ENCODE measurements around the gene BRINP2.

BRINP2 gene

GRCh38 chr1:177249231-177249630 lies 78.5 kb downstream of the BRINP2 start:
- no peaks in the 10 kb centered on the region for H3K9me3 ChIP-seq (ENCODE audit: insufficient read depth, low read depth, low read length)
- H3K27ac ChIP-seq (ENCODE audit: low read depth, low read length), result no peak overlapping the region
- no peak overlapping the region for H3K9ac ChIP-seq (ENCODE audit: low read depth, low read length)
- 0 out of 2 replicates have a peak, but pooled peaks cover 7% of the 10 kb centered on the region for H3K4me1 ChIP-seq (ENCODE audit: insufficient read depth, low read length)
- no peaks in the 10 kb centered on the region for H3K36me3 ChIP-seq (ENCODE audit: insufficient read depth, low read length)
- no peak overlapping the region for H3K4me3 ChIP-seq (ENCODE audit: low read length)
- no peaks in the 10 kb centered on the region for H3K27me3 ChIP-seq (ENCODE audit: insufficient read depth, low read length)

DNA sequence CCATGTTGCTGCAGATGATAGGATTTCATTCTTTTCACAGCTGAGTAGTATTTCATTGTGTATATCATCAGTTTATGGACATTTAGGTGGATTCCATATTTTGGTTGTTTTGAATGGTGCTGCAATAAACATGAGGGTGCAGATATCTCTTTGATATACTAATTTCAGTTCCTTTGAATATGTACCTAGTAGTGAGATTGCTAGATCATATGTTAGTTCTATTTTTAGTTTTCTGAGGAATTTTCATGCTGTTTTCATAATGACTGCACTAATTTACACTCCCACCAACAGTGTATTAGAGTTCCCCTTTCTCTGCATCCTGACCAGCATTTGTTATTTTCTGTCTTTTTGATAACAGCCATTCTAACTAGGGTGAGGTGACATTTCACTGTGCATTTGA lies 82.1 kb downstream of the BRINP2 start:
- H3K4me1 ChIP-seq (ENCODE audit: insufficient read depth, low read length), result 0 out of 2 replicates have a peak, but pooled peaks cover 4% of the 10 kb centered on the region
- H3K9me3 ChIP-seq (ENCODE audit: insufficient read depth, low read depth, low read length), result no peaks in the 10 kb centered on the region
- H3K27ac ChIP-seq (ENCODE audit: low read depth, low read length), result no peak overlapping the region
- H3K36me3 ChIP-seq (ENCODE audit: insufficient read depth, low read length), result no peaks in the 10 kb centered on the region
- no peak overlapping the region for H3K4me3 ChIP-seq (ENCODE audit: low read length)
- no peaks in the 10 kb centered on the region for H3K27me3 ChIP-seq (ENCODE audit: insufficient read depth, low read length)
- H3K9ac ChIP-seq (ENCODE audit: low read depth, low read length), result no peak overlapping the region

DNA sequence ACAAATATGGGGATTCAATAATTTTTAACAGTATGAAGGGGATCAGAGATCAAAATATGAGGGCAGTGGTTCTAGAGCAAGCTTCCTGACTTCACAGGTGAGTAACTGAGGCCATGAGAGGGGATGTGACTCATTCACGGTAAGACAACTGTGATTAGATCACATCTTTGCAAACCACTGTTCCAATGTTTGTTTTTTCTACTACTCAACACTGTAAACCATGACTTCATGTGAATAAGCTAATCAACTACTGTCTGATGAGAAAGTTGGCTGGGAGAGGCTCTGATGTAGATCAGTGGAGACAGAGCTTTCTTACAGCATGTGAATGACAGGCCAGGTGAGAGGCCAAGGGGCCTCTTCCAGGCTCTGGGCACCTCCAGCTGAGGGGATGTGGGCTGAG lies 84.7 kb downstream of the BRINP2 start:
- H3K27ac ChIP-seq (ENCODE audit: low read depth, low read length), result no peak overlapping the region
- no peaks in the 10 kb centered on the region for H3K9me3 ChIP-seq (ENCODE audit: insufficient read depth, low read depth, low read length)
- WGBS, result 100% methylated on average over 1 of the region's 1 CpG
- H3K9ac ChIP-seq (ENCODE audit: low read depth, low read length), result no peak overlapping the region
- no peak overlapping the region for H3K4me3 ChIP-seq (ENCODE audit: low read length)
- H3K36me3 ChIP-seq (ENCODE audit: insufficient read depth, low read length), result no peaks in the 10 kb centered on the region
- no peaks in the 10 kb centered on the region for H3K27me3 ChIP-seq (ENCODE audit: insufficient read depth, low read length)
- no peaks in the 10 kb centered on the region for H3K4me1 ChIP-seq (ENCODE audit: insufficient read depth, low read length)

DNA sequence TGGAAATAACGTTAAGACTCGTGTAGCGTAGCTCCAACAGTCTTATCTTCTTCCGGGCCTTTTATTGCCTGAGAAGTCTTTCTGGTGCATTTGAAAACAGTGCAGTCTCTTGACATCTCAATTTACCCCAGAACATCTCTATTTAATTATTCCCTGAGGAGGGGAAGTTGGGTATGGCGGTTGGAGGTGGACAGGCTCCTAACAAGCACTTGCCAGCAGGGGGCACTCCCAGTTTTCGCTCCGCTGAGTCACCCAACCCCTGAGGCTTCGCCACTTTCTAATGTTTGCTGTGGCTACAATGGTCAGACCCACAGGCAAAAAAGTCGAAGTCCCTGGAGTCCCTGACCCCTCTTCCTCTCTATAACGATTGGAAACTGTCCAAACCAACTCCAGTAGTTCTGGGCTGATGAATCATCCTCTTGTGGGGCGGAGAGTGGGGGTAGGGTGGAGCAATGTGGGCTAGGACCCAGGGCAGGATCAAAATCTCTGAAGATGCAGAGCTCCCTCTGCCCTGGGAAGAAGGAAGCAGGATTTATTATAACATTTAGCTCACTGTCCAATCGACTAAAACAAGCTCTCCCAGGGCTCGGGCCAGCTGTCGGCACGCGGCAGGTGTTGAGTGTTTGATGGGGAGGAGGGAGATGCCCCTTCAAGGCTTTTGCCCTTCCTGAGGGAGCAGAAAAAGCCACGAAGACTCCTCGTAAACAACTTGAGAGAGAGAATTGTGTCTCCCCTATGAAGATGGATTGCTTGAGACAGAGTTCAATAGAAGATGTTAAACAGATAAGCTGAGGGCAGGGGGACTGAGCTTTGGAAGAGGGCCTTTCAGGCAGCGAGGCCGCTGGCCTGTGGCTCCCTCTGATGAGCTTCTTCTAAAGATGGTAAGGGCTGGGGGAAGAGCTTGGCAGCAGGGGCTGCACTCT lies 85.7 kb downstream of the BRINP2 start:
- no peak overlapping the region for H3K9ac ChIP-seq (ENCODE audit: low read depth, low read length)
- no peaks in the 10 kb centered on the region for H3K4me1 ChIP-seq (ENCODE audit: insufficient read depth, low read length)
- no peaks in the 10 kb centered on the region for H3K27me3 ChIP-seq (ENCODE audit: insufficient read depth, low read length)
- H3K36me3 ChIP-seq (ENCODE audit: insufficient read depth, low read length), result no peaks in the 10 kb centered on the region
- 72% methylated on average over 19 of the region's 20 CpGs for WGBS
- no peak overlapping the region for H3K4me3 ChIP-seq (ENCODE audit: low read length)
- no peaks in the 10 kb centered on the region for H3K9me3 ChIP-seq (ENCODE audit: insufficient read depth, low read depth, low read length)
- no peak overlapping the region for H3K27ac ChIP-seq (ENCODE audit: low read depth, low read length)

DNA sequence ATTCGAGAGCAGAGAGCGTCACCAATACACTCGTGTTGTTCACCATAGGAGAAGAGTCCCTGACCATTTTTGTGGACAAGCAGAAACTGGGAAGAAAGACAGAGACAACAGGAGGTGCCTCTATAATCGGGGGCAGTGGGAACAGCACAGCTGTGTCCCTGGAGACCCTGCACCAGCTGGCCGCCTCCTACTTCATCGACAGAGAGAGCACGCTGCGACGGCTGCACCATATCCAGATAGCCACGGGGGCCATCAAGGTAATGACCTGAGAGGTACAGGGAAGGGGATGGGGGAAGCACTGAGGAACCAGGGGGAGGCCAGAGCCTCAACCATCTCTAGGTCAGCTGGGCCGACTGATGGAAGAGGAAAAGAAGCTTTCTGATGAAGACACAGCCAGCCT lies 86.4 kb downstream of the BRINP2 start:
- Histone ChIP-seq H3K9me3 (ENCODE audit: insufficient read depth, low read depth, low read length) (no peaks in the 10 kb centered on the region), H3K4me1 (ENCODE audit: insufficient read depth, low read length) (no peaks in the 10 kb centered on the region), H3K27ac (ENCODE audit: low read depth, low read length) (no peak overlapping the region), H3K27me3 (ENCODE audit: insufficient read depth, low read length) (no peaks in the 10 kb centered on the region), H3K4me3 (ENCODE audit: low read length) (no peak overlapping the region), H3K36me3 (ENCODE audit: insufficient read depth, low read length) (no peaks in the 10 kb centered on the region), H3K9ac (ENCODE audit: low read depth, low read length) (no peak overlapping the region)
- WGBS, result 95% methylated on average over 11 of the region's 11 CpGs

- Histone ChIP-seq H3K27me3 (ENCODE audit: insufficient read depth, low read length) (no peaks in the 10 kb centered on the region), H3K4me1 (ENCODE audit: insufficient read depth, low read length) (no peaks in the 10 kb centered on the region), H3K9ac (ENCODE audit: low read depth, low read length) (no peak overlapping the region), H3K36me3 (ENCODE audit: insufficient read depth, low read length) (no peaks in the 10 kb centered on the region), H3K9me3 (ENCODE audit: insufficient read depth, low read depth, low read length) (no peaks in the 10 kb centered on the region), H3K27ac (ENCODE audit: low read depth, low read length) (no peak overlapping the region), H3K4me3 (ENCODE audit: low read length) (no peak overlapping the region)
- 94% methylated on average over 4 of the region's 4 CpGs for WGBS
Measured at GRCh38 chr1:177257576-177257975, 86.8 kb downstream of the BRINP2 start.

DNA sequence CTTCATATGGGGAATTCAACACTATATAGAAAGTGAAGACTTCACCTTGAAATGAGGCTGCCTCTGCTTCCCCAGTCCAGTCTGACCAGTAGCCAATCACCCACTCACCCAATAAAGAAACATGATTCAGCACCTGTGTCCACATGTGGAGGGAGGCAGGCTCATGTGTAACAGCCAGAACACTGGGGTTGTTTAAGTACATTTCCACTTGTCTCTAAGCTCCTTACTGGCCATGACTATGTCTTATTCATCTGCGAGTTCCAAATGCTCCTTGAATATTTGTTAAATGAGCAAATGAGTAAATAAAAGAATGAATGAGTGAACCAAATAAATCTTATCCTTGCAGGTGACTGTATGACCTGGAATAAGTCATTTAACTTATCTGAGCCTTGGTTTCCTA lies 100.1 kb downstream of the BRINP2 start:
- no peak overlapping the region for H3K9ac ChIP-seq (ENCODE audit: low read depth, low read length)
- 95% methylated on average over 1 of the region's 1 CpG for WGBS
- H3K4me1 ChIP-seq (ENCODE audit: insufficient read depth, low read length), result no peaks in the 10 kb centered on the region
- no peaks in the 10 kb centered on the region for H3K9me3 ChIP-seq (ENCODE audit: insufficient read depth, low read depth, low read length)
- peaks cover 21% of the 10 kb centered on the region for H3K27me3 ChIP-seq (ENCODE audit: insufficient read depth, low read length)
- no peak overlapping the region for H3K4me3 ChIP-seq (ENCODE audit: low read length)
- no peaks in the 10 kb centered on the region for H3K36me3 ChIP-seq (ENCODE audit: insufficient read depth, low read length)
- H3K27ac ChIP-seq (ENCODE audit: low read depth, low read length), result no peak overlapping the region

DNA sequence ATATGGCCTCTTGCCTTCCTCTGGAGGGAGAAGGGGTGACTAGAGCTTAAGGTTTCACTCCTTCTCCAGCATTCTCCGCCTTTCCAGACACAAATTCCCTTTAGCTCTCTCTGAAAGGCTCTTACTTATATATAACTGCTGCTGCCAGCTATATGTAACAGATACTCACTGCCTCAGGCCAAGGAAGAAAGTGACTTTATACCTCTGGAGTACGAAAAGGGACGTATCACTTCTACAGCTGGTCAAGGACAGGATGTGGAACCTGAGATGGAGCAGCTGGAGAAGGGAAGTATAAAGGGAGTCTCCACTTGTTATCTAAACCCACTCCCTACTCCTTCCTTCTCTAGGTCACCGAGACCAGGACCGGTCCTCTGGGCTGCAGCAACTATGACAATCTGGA lies 102.4 kb downstream of the BRINP2 start:
- no peaks in the 10 kb centered on the region for H3K9me3 ChIP-seq (ENCODE audit: insufficient read depth, low read depth, low read length)
- H3K36me3 ChIP-seq (ENCODE audit: insufficient read depth, low read length), result no peaks in the 10 kb centered on the region
- no peaks in the 10 kb centered on the region for H3K4me1 ChIP-seq (ENCODE audit: insufficient read depth, low read length)
- H3K27me3 ChIP-seq (ENCODE audit: insufficient read depth, low read length), result peaks cover 21% of the 10 kb centered on the region
- H3K4me3 ChIP-seq (ENCODE audit: low read length), result no peak overlapping the region
- no peak overlapping the region for H3K9ac ChIP-seq (ENCODE audit: low read depth, low read length)
- H3K27ac ChIP-seq (ENCODE audit: low read depth, low read length), result no peak overlapping the region
- WGBS, result 96% methylated on average over 5 of the region's 5 CpGs

DNA sequence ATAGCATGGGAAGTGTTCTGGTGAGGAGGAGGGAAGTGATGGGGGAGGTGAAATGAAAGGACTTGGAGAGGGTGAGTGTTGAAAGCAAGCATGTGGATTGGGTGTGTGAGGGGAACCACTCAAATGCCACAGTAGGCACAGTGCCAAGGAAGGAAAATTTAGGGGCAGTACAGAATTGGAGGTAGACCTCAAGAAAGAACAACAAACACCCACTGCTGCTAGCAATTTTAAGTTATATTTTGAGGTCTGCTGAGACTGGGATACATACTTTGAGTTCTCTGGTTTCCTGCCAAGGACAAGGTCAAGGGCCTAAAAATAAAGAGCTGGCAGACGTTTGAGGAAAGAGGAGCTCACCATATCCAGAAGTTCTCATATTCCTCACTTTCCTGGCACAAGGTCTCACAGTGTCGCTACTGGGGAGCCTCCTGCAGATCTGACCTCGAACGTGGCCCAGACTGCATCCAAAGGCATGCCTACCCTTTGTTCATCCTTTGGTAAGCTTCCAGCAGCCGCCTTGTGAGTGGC lies 104.0 kb downstream of the BRINP2 start:
- Histone ChIP-seq H3K27me3 (ENCODE audit: insufficient read depth, low read length) (peaks cover 18% of the 10 kb centered on the region), H3K27ac (ENCODE audit: low read depth, low read length) (no peak overlapping the region), H3K9ac (ENCODE audit: low read depth, low read length) (no peak overlapping the region), H3K4me1 (ENCODE audit: insufficient read depth, low read length) (no peaks in the 10 kb centered on the region), H3K36me3 (ENCODE audit: insufficient read depth, low read length) (no peaks in the 10 kb centered on the region), H3K9me3 (ENCODE audit: insufficient read depth, low read depth, low read length) (no peaks in the 10 kb centered on the region), H3K4me3 (ENCODE audit: low read length) (no peak overlapping the region)
- 93% methylated on average over 5 of the region's 5 CpGs for WGBS

GRCh38 chr1:177275736-177276135 lies 105.0 kb downstream of the BRINP2 start:
- WGBS, result 96% methylated on average over 1 of the region's 1 CpG
- no peaks in the 10 kb centered on the region for H3K36me3 ChIP-seq (ENCODE audit: insufficient read depth, low read length)
- no peak overlapping the region for H3K27ac ChIP-seq (ENCODE audit: low read depth, low read length)

GRCh38 chr1:177278626-177279390 lies 108.0 kb downstream of the BRINP2 start:
- Histone ChIP-seq H3K4me3 (ENCODE audit: low read length) (no peak overlapping the region), H3K36me3 (ENCODE audit: insufficient read depth, low read length) (no peaks in the 10 kb centered on the region), H3K27ac (ENCODE audit: low read depth, low read length) (no peak overlapping the region), H3K9ac (ENCODE audit: low read depth, low read length) (no peak overlapping the region), H3K4me1 (ENCODE audit: insufficient read depth, low read length) (peaks cover 10% of the 10 kb centered on the region; the same call in 1 of the 2 replicates), H3K27me3 (ENCODE audit: insufficient read depth, low read length) (no peaks in the 10 kb centered on the region), H3K9me3 (ENCODE audit: insufficient read depth, low read depth, low read length) (no peaks in the 10 kb centered on the region)
- WGBS, result 95% methylated on average over 8 of the region's 10 CpGs

More at GRCh38 chr1:177275736-177276135, 105.0 kb downstream of the BRINP2 start:
- Histone ChIP-seq H3K9ac (ENCODE audit: low read depth, low read length) (no peak overlapping the region), H3K4me1 (ENCODE audit: insufficient read depth, low read length) (no peaks in the 10 kb centered on the region), H3K9me3 (ENCODE audit: insufficient read depth, low read depth, low read length) (no peaks in the 10 kb centered on the region), H3K4me3 (ENCODE audit: low read length) (no peak overlapping the region), H3K27me3 (ENCODE audit: insufficient read depth, low read length) (peaks cover 17% of the 10 kb centered on the region)

All from HUES64 (cell line).